ENCODE data around the gene GRIA2. TPM values are rescaled to one million over a fixed set of nuclear protein-coding genes. Genes with fewer than 3 reads are reported as not detected.

GRIA2 gene
- total RNA-seq, 1 donor from 2014 or later: 3.1 TPM

- Histone ChIP-seq H3K9me3 (ENCODE audit: control insufficient read depth in 3 of 3, low read length in 3 of 3) (no peaks in the 10 kb centered on the region), H3K27ac (ENCODE audit: low read depth, low read length) (no peak overlapping the region), H3K36me3 (ENCODE audit: control insufficient read depth in 3 of 3, insufficient read depth in 3 of 3, low read length in 3 of 3) (no peaks in the 10 kb centered on the region), H3K9ac (ENCODE audit: low read depth in 1 of 3, low read length in 3 of 3) (no peak overlapping the region), H3K4me3 (ENCODE audit: low read length in 3 of 3) (peak overlapping the region in 2 of 3 donors; percentile 53 to 58), H3K27me3 (ENCODE audit: control insufficient read depth in 3 of 3, insufficient read depth in 3 of 3, low read length in 3 of 3) (peaks cover 34 to 43% (median 35%) of the 10 kb centered on the region in 3 donors), H3K4me1 (ENCODE audit: control insufficient read depth in 3 of 3, insufficient read depth in 3 of 3, low read length in 3 of 3) (peaks cover 6 to 18% (median 11%) of the 10 kb centered on the region in 3 donors)
Measured at GRCh38 chr4:157221426-157221894, 932 bp downstream of the GRIA2 start.

GRCh38 chr4:157221895-157222770, 1.6 kb downstream of the GRIA2 start:
- H3K9me3 ChIP-seq (ENCODE audit: control insufficient read depth in 3 of 3, low read length in 3 of 3): no peaks in the 10 kb centered on the region
- peaks cover 34 to 43% (median 35%) of the 10 kb centered on the region in 3 donors for H3K27me3 ChIP-seq (ENCODE audit: control insufficient read depth in 3 of 3, insufficient read depth in 3 of 3, low read length in 3 of 3)
- H3K9ac ChIP-seq (ENCODE audit: low read depth in 1 of 3, low read length in 3 of 3): no peak overlapping the region
- H3K36me3 ChIP-seq (ENCODE audit: control insufficient read depth in 3 of 3, insufficient read depth in 3 of 3, low read length in 3 of 3): no peaks in the 10 kb centered on the region
- H3K4me1 ChIP-seq (ENCODE audit: control insufficient read depth in 3 of 3, insufficient read depth in 3 of 3, low read length in 3 of 3): peaks cover 6 to 18% (median 11%) of the 10 kb centered on the region in 3 donors
- H3K4me3 ChIP-seq (ENCODE audit: low read length in 3 of 3): peak overlapping the region; percentile 14 to 58 (median 53)
- H3K27ac ChIP-seq (ENCODE audit: low read depth, low read length): no peak overlapping the region

- Histone ChIP-seq H3K4me3 (ENCODE audit: low read length in 3 of 3) (peak overlapping the region; percentile 14 to 58 (median 53)), H3K4me1 (ENCODE audit: control insufficient read depth in 3 of 3, insufficient read depth in 3 of 3, low read length in 3 of 3) (peaks cover 6 to 18% (median 11%) of the 10 kb centered on the region in 3 donors)
Measured at GRCh38 chr4:157222771-157223160, 2.2 kb downstream of the GRIA2 start.

GRCh38 chr4:157223456-157223855, 2.9 kb downstream of the GRIA2 start:
- no peak overlapping the region for H3K4me3 ChIP-seq (ENCODE audit: low read length in 3 of 3)
- H3K36me3 ChIP-seq (ENCODE audit: control insufficient read depth in 3 of 3, insufficient read depth in 3 of 3, low read length in 3 of 3): no peaks in the 10 kb centered on the region
- peaks cover 34 to 43% (median 35%) of the 10 kb centered on the region in 3 donors for H3K27me3 ChIP-seq (ENCODE audit: control insufficient read depth in 3 of 3, insufficient read depth in 3 of 3, low read length in 3 of 3)
- no peak overlapping the region for H3K27ac ChIP-seq (ENCODE audit: low read depth, low read length)
- peaks cover 6 to 18% (median 11%) of the 10 kb centered on the region in 3 donors for H3K4me1 ChIP-seq (ENCODE audit: control insufficient read depth in 3 of 3, insufficient read depth in 3 of 3, low read length in 3 of 3)
- H3K9ac ChIP-seq (ENCODE audit: low read depth in 1 of 3, low read length in 3 of 3): no peak overlapping the region
- no peaks in the 10 kb centered on the region for H3K9me3 ChIP-seq (ENCODE audit: control insufficient read depth in 3 of 3, low read length in 3 of 3)

More at GRCh38 chr4:157222771-157223160, 2.2 kb downstream of the GRIA2 start:
- Histone ChIP-seq H3K36me3 (ENCODE audit: control insufficient read depth in 3 of 3, insufficient read depth in 3 of 3, low read length in 3 of 3) (no peaks in the 10 kb centered on the region), H3K9ac (ENCODE audit: low read depth in 1 of 3, low read length in 3 of 3) (no peak overlapping the region), H3K27me3 (ENCODE audit: control insufficient read depth in 3 of 3, insufficient read depth in 3 of 3, low read length in 3 of 3) (peaks cover 34 to 43% (median 35%) of the 10 kb centered on the region in 3 donors), H3K27ac (ENCODE audit: low read depth, low read length) (no peak overlapping the region), H3K9me3 (ENCODE audit: control insufficient read depth in 3 of 3, low read length in 3 of 3) (no peaks in the 10 kb centered on the region)

GRCh38 chr4:157225096-157225495, 4.6 kb downstream of the GRIA2 start:
- peaks cover 30 to 37% (median 30%) of the 10 kb centered on the region in 3 donors for H3K27me3 ChIP-seq (ENCODE audit: control insufficient read depth in 3 of 3, insufficient read depth in 3 of 3, low read length in 3 of 3)

GRCh38 chr4:157226035-157226434, 5.5 kb downstream of the GRIA2 start:
- Histone ChIP-seq H3K36me3 (ENCODE audit: control insufficient read depth in 3 of 3, insufficient read depth in 3 of 3, low read length in 3 of 3) (no peaks in the 10 kb centered on the region), H3K27me3 (ENCODE audit: control insufficient read depth in 3 of 3, insufficient read depth in 3 of 3, low read length in 3 of 3) (peaks cover 21 to 30% (median 23%) of the 10 kb centered on the region in 3 donors), H3K27ac (ENCODE audit: low read depth, low read length) (no peak overlapping the region)

More at GRCh38 chr4:157225096-157225495, 4.6 kb downstream of the GRIA2 start:
- Histone ChIP-seq H3K4me3 (ENCODE audit: low read length in 3 of 3) (no peak overlapping the region), H3K9ac (ENCODE audit: low read depth in 1 of 3, low read length in 3 of 3) (no peak overlapping the region), H3K9me3 (ENCODE audit: control insufficient read depth in 3 of 3, low read length in 3 of 3) (no peaks in the 10 kb centered on the region), H3K4me1 (ENCODE audit: control insufficient read depth in 3 of 3, insufficient read depth in 3 of 3, low read length in 3 of 3) (peaks cover 6 to 17% (median 11%) of the 10 kb centered on the region in 3 donors), H3K36me3 (ENCODE audit: control insufficient read depth in 3 of 3, insufficient read depth in 3 of 3, low read length in 3 of 3) (no peaks in the 10 kb centered on the region), H3K27ac (ENCODE audit: low read depth, low read length) (no peak overlapping the region)

GRCh38 chr4:157226601-157227000, 6.1 kb downstream of the GRIA2 start:
- no peaks in the 10 kb centered on the region for H3K9me3 ChIP-seq (ENCODE audit: control insufficient read depth in 3 of 3, low read length in 3 of 3)
- H3K4me3 ChIP-seq (ENCODE audit: low read length in 3 of 3): no peak overlapping the region
- H3K36me3 ChIP-seq (ENCODE audit: control insufficient read depth in 3 of 3, insufficient read depth in 3 of 3, low read length in 3 of 3): no peaks in the 10 kb centered on the region
- peaks cover 6 to 13% (median 11%) of the 10 kb centered on the region in 3 donors for H3K4me1 ChIP-seq (ENCODE audit: control insufficient read depth in 3 of 3, insufficient read depth in 3 of 3, low read length in 3 of 3)
- no peak overlapping the region for H3K27ac ChIP-seq (ENCODE audit: low read depth, low read length)
- no peak overlapping the region for H3K9ac ChIP-seq (ENCODE audit: low read depth in 1 of 3, low read length in 3 of 3)
- H3K27me3 ChIP-seq (ENCODE audit: control insufficient read depth in 3 of 3, insufficient read depth in 3 of 3, low read length in 3 of 3): peaks cover 15 to 24% (median 17%) of the 10 kb centered on the region in 3 donors

More at GRCh38 chr4:157226035-157226434, 5.5 kb downstream of the GRIA2 start:
- Histone ChIP-seq H3K4me3 (ENCODE audit: low read length in 3 of 3) (no peak overlapping the region), H3K4me1 (ENCODE audit: control insufficient read depth in 3 of 3, insufficient read depth in 3 of 3, low read length in 3 of 3) (peaks cover 6 to 13% (median 11%) of the 10 kb centered on the region in 3 donors), H3K9me3 (ENCODE audit: control insufficient read depth in 3 of 3, low read length in 3 of 3) (no peaks in the 10 kb centered on the region), H3K9ac (ENCODE audit: low read depth in 1 of 3, low read length in 3 of 3) (no peak overlapping the region)

GRCh38 chr4:157231525-157231924, 11.0 kb downstream of the GRIA2 start:
- no peaks in the 10 kb centered on the region for H3K9me3 ChIP-seq (ENCODE audit: control insufficient read depth in 3 of 3, low read length in 3 of 3)

GRCh38 chr4:157242871-157243270, 22.3 kb downstream of the GRIA2 start:
- Histone ChIP-seq H3K4me1 (ENCODE audit: control insufficient read depth in 3 of 3, insufficient read depth in 3 of 3, low read length in 3 of 3) (peaks cover 6 to 9% (median 9%) of the 10 kb centered on the region in 3 donors), H3K36me3 (ENCODE audit: control insufficient read depth in 3 of 3, insufficient read depth in 3 of 3, low read length in 3 of 3) (no peaks in the 10 kb centered on the region), H3K27ac (ENCODE audit: low read depth, low read length) (no peak overlapping the region), H3K4me3 (ENCODE audit: low read length in 3 of 3) (no peak overlapping the region), H3K27me3 (ENCODE audit: control insufficient read depth in 3 of 3, insufficient read depth in 3 of 3, low read length in 3 of 3) (no peaks in the 10 kb centered on the region), H3K9ac (ENCODE audit: low read depth in 1 of 3, low read length in 3 of 3) (no peak overlapping the region), H3K9me3 (ENCODE audit: control insufficient read depth in 3 of 3, low read length in 3 of 3) (no peaks in the 10 kb centered on the region)

More at GRCh38 chr4:157231525-157231924, 11.0 kb downstream of the GRIA2 start:
- H3K27me3 ChIP-seq (ENCODE audit: control insufficient read depth in 3 of 3, insufficient read depth in 3 of 3, low read length in 3 of 3): no peaks in the 10 kb centered on the region
- H3K4me1 ChIP-seq (ENCODE audit: control insufficient read depth in 3 of 3, insufficient read depth in 3 of 3, low read length in 3 of 3): no peaks in the 10 kb centered on the region
- H3K36me3 ChIP-seq (ENCODE audit: control insufficient read depth in 3 of 3, insufficient read depth in 3 of 3, low read length in 3 of 3): no peaks in the 10 kb centered on the region
- H3K27ac ChIP-seq (ENCODE audit: low read depth, low read length): no peak overlapping the region
- no peak overlapping the region for H3K9ac ChIP-seq (ENCODE audit: low read depth in 1 of 3, low read length in 3 of 3)
- no peak overlapping the region for H3K4me3 ChIP-seq (ENCODE audit: low read length in 3 of 3)

- Histone ChIP-seq H3K36me3 (ENCODE audit: control insufficient read depth in 3 of 3, insufficient read depth in 3 of 3, low read length in 3 of 3) (no peaks in the 10 kb centered on the region), H3K9me3 (ENCODE audit: control insufficient read depth in 3 of 3, low read length in 3 of 3) (no peaks in the 10 kb centered on the region), H3K4me3 (ENCODE audit: low read length in 3 of 3) (no peak overlapping the region), H3K27me3 (ENCODE audit: control insufficient read depth in 3 of 3, insufficient read depth in 3 of 3, low read length in 3 of 3) (no peaks in the 10 kb centered on the region), H3K9ac (ENCODE audit: low read depth in 1 of 3, low read length in 3 of 3) (no peak overlapping the region), H3K27ac (ENCODE audit: low read depth, low read length) (no peak overlapping the region), H3K4me1 (ENCODE audit: control insufficient read depth in 3 of 3, insufficient read depth in 3 of 3, low read length in 3 of 3) (peaks cover 6 to 10% (median 9%) of the 10 kb centered on the region in 3 donors)
Measured at GRCh38 chr4:157244348-157244747, 23.8 kb downstream of the GRIA2 start.

All from skeletal muscle tissue (tissue), 4 donors.